ENCODE results near the gene CAMKV. TPM values are rescaled to one million over a fixed set of nuclear protein-coding genes. Genes with fewer than 3 reads are reported as not detected.

Gene CAMKV
- total and polyA plus RNA-seq, 8 donors = 0.03 to 1.5 TPM; not detected in 6

DNA sequence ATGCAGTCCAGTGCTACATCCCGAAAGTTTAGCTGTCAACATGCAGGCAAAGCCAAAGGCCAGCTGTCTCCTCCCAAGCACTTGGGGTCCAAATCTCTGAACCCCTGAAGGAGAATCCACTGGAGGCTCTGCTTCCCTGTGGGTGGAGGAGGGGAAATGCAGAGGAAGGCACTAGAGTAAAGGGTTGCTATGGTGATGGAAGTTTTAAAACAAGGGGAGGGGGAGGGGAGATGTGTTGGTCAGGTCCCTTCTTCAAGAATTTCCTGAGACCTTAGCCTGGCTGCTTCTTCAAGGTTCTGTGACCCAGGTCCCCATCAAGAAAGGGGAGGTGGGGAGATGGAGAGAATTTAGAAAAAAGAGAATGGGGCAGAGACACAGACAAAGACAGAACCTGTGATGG is 2.3 kb downstream of the CAMKV start:
- Histone ChIP-seq H3K36me3 (no peaks in the 10 kb centered on the region), H3K27me3 (peaks cover 11 to 84% (median 47%) of the 10 kb centered on the region in 3 donors), H3K9me3 (no peaks in the 10 kb centered on the region), H3K27ac (no peak overlapping the region), H3K4me3 (no peak overlapping the region), H3K4me1 (peaks cover 11 to 15% (median 14%) of the 10 kb centered on the region in 4 donors)
- intact Hi-C loops (cut with DNase I; ENCODE audit: low total_unique reads) = no loop called here
- no peak for DNase-seq
- TF ChIP-seq POLR2A (IDR thresholded peaks at IDR 0.05) (no peak), POLR2AphosphoS5 (IDR thresholded peaks at IDR 0.05) (no peak), EP300 (IDR thresholded peaks at IDR 0.05) (no peak)
- TF ChIP-seq, protein P1, sequence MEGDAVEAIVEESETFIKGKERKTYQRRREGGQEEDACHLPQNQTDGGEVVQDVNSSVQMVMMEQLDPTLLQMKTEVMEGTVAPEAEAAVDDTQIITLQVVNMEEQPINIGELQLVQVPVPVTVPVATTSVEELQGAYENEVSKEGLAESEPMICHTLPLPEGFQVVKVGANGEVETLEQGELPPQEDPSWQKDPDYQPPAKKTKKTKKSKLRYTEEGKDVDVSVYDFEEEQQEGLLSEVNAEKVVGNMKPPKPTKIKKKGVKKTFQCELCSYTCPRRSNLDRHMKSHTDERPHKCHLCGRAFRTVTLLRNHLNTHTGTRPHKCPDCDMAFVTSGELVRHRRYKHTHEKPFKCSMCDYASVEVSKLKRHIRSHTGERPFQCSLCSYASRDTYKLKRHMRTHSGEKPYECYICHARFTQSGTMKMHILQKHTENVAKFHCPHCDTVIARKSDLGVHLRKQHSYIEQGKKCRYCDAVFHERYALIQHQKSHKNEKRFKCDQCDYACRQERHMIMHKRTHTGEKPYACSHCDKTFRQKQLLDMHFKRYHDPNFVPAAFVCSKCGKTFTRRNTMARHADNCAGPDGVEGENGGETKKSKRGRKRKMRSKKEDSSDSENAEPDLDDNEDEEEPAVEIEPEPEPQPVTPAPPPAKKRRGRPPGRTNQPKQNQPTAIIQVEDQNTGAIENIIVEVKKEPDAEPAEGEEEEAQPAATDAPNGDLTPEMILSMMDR (IDR thresholded peaks at IDR 0.05) = no peak
- 63 to 93% (median 93%) methylated on average over 1 of the region's 1 CpG for WGBS, 5 donors

DNA sequence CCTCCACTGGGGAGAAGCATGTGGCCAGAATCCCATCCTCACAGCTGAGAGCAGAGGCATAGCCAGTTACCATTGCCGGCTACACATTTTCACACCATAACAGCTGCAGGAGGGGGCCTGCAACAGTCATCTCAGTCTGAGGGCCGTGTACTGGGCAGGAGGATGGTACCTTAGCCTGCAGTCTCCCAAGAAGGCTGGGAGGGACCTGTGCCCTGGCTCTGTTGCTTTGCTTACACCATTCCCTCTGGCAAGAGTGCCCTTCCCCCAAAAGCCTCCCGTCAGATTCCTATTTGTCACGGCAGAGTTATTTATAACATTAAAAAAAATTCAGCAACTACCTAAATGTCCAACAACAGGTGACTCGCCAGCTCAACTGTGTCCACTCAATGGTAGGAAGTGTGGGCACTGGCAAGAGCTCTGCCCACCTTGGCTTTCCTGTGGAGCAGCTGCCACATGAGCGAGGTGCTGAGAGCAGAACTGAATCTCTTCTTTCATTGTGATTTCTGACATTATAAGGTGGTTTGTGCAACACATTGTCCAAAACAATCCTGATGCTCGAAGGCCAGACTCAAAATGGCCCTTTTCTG is 4.4 kb downstream of the CAMKV start:
- H3K4me3 ChIP-seq = no peak overlapping the region
- WGBS, 5 donors = 42 to 57% (median 52%) methylated on average over 7 of the region's 7 CpGs
- H3K27me3 ChIP-seq = peaks cover 11 to 69% (median 38%) of the 10 kb centered on the region in 3 donors
- H3K4me1 ChIP-seq = peaks cover 11 to 15% (median 14%) of the 10 kb centered on the region in 4 donors
- no peak for DNase-seq
- H3K36me3 ChIP-seq = no peaks in the 10 kb centered on the region
- TF ChIP-seq POLR2A (IDR thresholded peaks at IDR 0.05) (no peak), EP300 (IDR thresholded peaks at IDR 0.05) (no peak), POLR2AphosphoS5 (IDR thresholded peaks at IDR 0.05) (no peak)
- TF ChIP-seq, protein P1 (IDR thresholded peaks at IDR 0.05) = no peak
- H3K27ac ChIP-seq = no peak overlapping the region
- intact Hi-C loops (cut with DNase I; ENCODE audit: low total_unique reads) = no loop called here
- no peaks in the 10 kb centered on the region for H3K9me3 ChIP-seq

GRCh38 chr3:49864505-49864904 is 5.2 kb downstream of the CAMKV start:
- TF ChIP-seq, protein P1 (IDR thresholded peaks at IDR 0.05) = no peak
- no peak for TF ChIP-seq POLR2A (IDR thresholded peaks at IDR 0.05)
- TF ChIP-seq POLR2AphosphoS5 (IDR thresholded peaks at IDR 0.05) = no peak
- no peak for TF ChIP-seq EP300 (IDR thresholded peaks at IDR 0.05)
- DNase-seq = no peak
- Histone ChIP-seq H3K27ac (no peak overlapping the region), H3K9me3 (no peaks in the 10 kb centered on the region), H3K4me3 (no peak overlapping the region), H3K36me3 (no peaks in the 10 kb centered on the region), H3K4me1 (peaks cover 7 to 9% (median 7%) of the 10 kb centered on the region in 4 donors), H3K27me3 (peaks cover 7 to 61% (median 31%) of the 10 kb centered on the region in 3 donors)
- WGBS, 5 donors = 53 to 60% (median 56%) methylated on average over 5 of the region's 5 CpGs
- intact Hi-C loops (cut with DNase I; ENCODE audit: low total_unique reads) = no loop called here

- H3K36me3 ChIP-seq = no peaks in the 10 kb centered on the region
- intact Hi-C loops (cut with DNase I; ENCODE audit: low total_unique reads) = no loop called here
- H3K4me1 ChIP-seq = peaks cover 9 to 15% (median 11%) of the 10 kb centered on the region in 4 donors
- 60 to 88% (median 80%) methylated on average over 1 to 12 of the region's 12 CpGs for WGBS, 5 donors
- no peaks in the 10 kb centered on the region for H3K9me3 ChIP-seq
- TF ChIP-seq, protein P1 (IDR thresholded peaks at IDR 0.05) = no peak
- TF ChIP-seq EP300 (IDR thresholded peaks at IDR 0.05) (no peak), POLR2A (IDR thresholded peaks at IDR 0.05) (no peak), POLR2AphosphoS5 (IDR thresholded peaks at IDR 0.05) (no peak)
- H3K27ac ChIP-seq = no peak overlapping the region
- DNase-seq = peak in 1 of 2 donors; percentile 0
- H3K27me3 ChIP-seq = peaks cover 0 to 14% (median 7%) of the 10 kb centered on the region in 3 donors
- H3K4me3 ChIP-seq = no peak overlapping the region
These were observed 10.0 kb downstream of the CAMKV start for GRCh38 chr3:49859576-49860305.
